Right hindlimb (tissue), 1 donor: ENCODE data around the gene CIB4.

ENCODE experiments used
- DNase-seq: peaks from one replicate; pipeline ENCODE4 v3.0.0-alpha.2; 2018

CIB4 gene

DNA sequence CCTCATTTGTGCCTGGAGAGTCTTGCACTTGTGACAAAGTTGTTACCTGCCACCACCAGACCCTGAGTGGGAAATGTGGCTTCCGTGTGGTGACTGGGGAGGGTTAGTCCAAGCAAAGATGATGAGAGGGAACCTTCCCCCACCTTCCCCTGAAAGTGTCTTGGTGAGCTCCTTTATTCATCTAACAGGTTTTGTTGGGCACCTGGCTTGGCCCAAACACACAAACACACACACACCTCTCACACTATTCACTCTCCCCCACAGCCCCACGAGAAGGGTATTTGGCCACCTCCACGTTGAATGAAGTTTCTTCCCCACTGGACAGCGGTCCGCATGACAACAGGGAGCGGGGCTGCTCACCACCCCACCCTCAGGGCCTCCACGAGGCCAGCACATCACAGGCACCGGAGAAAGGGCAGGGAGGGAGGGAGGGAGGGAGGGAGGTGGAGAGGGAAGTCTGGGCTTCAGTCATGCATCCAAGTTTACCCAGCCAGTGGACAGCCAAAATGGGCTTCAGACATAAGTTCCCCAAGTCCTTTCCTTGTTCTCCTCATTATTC is 1.4 kb downstream of the CIB4 start:
- no peak for DNase-seq

DNA sequence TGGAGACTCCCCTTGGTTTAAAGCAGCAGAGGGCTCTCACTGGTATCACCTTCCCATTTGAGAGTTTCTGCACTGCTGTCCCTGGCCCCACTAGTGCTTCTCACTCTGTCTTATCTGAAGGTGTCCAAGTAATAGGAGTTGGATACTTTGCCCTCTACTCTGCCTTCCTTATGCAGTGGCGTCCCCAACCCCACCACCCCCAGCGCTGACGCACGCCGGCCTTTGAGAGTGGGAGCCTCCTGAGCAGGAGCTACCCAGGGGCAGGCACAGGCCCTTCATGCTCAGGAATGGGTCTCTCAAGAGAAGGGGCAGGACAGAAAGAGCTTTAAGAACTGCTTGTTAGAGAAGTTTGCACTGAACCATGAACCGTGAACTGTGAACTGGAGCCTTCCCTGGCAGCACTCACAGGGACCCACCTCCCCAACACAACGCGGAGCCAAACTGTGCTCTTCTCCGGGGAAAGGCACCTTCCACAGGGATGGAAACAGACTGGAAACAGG is 3.3 kb downstream of the CIB4 start:
- no peak for DNase-seq

DNA sequence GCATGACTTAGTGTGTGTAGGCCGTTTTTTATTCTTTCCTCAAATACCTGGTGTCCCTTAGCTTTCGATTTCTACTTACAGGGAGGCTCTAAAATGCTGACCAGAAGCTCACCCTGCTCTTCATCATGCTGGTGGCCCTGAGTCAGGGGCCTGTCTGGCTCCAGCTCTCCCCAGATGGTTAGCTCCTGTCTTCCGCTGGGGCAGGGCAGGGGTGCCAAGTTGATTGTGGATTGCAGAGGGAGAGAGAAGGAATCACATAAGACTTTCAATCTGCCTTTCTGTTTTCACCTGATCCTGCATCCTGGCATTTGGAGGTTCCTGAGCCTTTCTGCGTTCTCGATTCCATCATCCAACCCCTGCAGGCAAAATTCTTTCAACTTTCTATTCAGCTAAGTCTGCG is 4.2 kb downstream of the CIB4 start:
- DNase-seq = no peak

DNA sequence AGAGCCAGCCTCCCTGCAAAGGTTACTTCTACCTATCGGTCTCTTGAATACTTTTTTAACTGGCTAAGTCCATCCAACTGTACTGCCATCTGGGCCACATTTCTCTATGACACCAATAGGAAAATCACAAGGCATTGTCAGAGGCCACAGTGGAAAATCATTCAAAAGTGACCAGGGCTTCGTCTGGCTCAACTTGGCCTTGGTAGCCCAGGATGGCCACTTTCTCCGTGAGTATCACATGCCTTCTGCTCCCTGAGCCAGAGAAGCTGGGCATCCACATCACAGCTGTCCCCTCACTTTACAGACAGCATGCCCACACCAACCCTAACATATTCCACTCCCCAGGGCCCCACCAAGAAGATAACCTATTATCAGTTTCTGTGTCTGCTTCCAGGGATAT is 5.8 kb downstream of the CIB4 start:
- no peak for DNase-seq

DNA sequence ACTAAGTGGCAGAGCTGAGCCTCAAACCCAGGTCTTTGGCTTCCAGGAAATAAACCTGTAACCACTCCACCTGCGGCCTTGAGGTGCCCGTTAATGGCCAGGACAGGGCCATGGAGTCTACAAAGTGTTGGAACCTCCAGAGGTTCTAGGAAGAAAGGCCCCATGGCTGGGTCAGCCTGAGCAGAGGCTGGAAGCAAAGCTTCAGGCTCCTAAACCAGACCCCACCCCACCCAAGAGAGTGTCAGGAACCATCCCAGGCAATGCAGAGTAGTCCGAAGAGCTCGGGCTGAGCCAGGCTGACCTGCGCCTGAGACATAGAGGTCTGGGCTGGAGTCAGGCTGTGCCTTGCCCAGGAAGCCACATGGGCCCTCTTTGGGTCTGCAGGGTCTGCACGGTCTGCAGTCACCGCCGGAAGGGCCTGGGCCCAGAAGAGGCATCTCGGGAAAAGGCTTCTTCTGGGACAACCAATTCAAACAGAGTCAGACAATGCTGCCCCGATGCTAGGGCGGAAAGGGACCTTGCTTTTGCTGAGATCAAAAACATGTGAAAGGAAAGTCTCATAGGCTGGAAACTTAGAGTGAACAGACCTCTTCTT is 6.4 kb downstream of the CIB4 start:
- DNase-seq = no peak

DNA sequence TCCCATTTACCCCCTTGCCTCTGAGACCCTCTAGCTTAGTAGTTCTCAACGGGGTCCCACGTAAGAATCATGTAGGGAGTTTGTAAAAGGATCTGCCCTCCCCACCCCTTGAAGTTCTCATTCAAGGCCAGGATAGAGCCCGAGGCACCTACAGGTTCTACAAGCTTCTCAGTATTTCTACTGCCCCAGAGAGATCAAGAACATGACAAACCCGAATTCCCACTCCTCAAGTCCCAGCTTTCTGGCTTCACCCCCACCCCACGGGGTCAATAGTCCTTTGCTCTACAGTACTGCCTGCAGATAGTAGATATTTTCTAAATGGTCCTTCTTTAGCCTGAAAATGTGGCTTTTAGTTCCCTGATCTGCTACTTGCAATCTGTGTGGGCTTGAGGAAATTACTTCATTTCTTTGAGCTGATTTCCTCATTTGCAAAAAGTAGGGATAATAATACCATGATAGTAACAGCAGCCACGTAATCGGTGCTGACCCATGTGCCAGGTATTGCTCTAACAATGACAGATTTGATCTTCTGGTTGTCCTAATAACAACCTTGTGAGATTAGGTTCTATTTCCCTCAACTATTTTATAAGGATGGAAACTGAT is 7.1 kb downstream of the CIB4 start:
- DNase-seq = no peak

DNA sequence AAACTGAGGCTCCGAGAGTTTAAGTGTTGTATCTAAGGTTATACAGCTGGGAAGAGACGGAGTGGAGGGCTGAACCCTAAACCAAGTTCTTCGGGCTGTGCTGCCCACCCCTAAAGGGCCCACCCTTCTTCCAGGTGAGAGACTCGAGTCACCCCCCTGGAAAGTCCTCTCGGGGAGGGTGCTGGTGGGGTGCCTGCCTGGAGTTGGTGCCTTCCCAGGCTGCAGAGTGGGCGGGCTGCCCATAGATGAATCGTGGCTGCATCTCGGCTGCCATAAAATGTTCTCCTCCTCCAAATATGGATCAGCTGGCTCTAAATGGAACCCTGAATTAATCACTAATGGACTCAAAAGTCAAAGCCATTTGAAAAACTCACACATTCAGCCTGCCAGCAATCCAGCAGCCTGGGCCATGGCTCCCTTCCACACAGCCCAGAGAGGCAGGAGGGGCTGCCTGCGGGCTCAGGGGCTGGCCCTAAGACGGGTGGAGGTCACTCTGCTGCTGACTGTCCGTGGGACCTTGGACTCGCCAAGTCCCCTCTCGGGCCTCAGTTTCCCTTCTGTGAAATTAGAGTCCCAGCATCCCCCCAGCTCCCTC is 7.7 kb downstream of the CIB4 start:
- no peak for DNase-seq

DNA sequence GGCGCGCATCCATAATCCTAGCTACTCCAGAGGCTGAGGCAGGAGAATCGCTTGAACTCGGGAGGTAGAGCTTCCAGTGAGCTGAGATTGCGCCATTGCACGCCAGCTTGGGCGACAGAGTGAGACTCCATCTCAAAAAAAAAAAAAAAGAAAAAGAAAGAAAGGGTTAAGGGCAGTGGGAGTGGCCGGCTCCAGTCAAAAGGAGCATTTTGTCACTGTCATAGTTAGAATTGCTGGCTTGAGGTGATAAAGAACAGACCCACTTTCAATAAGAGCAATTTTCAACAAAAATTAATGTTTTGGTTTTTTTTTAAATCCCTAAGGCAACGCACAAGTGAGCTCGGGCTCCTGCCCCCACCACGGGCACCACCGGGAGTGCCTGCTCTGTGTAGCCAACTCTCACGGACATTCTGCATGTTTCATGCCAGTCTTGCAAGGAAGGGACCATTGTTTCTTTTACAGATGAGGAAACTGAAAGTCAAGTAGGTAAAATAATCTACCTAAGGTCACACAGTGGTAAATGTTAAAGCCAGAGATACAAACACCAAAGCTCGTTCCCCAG is 8.5 kb downstream of the CIB4 start:
- no peak for DNase-seq

DNA sequence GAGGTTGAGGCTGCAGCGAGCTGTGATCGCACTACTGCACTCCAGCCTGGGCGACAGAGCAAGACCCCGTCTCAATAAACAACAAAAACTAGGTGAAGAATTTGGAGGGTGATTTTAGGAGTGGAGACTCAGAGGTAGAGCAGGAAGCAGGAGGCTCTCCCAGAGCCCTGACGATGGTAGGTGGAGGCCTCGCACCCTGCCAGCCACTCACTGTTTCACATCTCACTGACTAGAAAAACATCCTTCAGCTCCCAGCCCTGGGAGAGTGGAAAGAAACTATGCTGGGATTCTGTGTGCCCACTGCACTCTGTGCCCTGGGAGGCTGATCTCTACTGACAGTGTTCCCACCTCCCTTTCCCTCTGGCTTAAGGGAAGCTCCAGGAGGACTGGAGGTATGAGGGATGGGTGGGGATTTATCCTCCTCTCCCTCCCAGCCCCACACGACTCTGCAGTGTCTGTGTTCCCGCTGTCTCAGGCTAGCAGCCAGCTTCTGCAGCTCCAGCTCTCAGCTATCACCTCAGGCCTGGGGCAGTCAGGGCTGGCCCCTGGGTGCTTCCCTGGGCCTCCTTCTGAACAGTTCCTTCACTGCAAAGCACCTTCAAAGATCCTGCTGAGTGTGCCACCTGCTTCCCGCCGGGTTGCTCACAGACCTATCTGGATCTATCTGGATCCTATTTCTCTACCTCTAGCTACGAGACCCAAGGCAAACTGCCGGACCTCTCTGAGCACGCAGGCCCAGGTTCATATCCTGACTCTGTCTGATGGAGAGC is 9.6 kb downstream of the CIB4 start:
- DNase-seq = no peak

DNA sequence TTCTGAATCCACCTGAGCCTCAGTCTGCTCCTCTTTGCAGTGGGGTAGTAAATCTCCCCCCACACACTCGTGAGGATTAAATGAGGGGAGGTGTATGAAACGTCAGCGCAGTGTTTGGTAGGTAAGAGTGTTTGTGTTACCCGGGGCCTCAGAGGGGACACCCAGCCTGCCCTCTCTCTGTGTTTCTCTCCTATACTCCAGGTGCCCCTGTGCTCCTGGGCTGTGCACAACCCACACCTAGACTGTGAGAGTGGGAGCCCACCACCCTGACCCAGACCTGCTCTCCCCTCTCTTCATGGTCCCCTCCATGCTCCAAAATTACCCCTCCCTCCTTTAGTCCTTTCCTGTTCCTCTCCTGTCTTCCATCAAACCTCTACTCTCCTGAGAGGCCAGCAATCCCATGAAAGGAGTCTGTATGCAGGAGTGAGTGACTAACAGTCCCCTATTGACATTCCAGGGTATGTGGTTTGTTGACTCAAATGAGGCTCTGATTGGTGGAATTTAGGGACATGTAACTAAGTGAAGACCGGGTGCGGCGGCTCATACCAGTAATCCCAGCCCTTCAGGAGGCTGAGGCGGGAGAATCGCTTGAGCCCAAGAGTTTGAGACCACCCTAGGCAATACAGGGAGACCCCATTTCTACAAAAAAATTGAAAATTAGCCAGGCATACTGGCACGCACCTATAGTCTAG is 10.4 kb downstream of the CIB4 start:
- DNase-seq = no peak

DNA sequence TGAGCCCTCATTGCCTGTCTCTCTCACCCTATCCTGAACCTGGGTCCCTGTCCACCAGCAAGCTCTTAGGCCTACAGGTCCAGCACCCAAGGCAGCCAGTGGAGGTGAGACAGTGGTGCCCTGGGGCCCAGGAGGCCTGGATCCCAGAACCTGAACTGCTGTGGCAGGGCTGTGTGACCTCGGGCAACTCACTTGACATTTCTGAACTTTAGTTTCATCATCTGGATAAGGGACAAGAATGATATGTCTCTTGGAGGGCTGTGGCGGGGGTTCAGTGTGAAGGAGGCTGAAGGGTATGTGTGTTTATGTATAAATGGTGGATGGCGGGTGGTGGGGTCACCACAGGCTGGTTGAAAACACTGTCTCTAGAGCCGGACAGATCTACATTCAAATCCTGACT is 10.9 kb downstream of the CIB4 start:
- DNase-seq = no peak

DNA sequence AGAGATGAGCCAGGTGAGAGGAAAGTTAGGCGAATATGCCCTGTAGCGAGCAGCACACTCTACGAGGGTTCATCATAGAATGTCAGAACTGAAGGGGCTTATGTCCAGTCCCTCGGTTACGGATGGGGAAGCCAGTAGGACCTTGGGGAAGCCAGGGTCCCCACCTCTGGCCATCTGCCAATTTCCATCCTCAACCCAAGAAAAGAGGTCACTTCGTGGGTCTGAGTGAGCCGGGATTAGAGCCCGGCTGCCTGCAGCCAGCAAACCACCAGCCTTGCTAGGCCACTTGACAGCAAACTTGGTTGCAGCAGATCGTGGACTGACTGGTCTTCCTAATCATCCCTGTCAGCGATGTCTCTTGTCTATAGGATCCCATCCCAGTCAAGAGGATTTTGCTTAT is 11.4 kb downstream of the CIB4 start:
- no peak for DNase-seq

DNA sequence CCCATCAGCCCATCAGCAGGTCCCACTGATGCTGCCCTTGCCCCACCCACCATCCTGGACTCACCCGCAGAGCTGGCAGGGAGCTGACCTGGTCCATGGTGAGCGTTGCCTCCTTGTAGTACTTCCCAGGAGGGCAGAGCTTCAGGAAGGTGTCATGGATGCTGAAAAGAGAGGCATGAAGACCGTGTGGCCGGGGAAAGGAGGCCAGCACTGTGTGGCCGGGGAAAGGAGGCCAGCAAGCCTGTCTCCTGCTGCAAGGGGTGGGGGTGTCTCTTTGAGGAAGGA is 11.9 kb downstream of the CIB4 start:
- DNase-seq = no peak

DNA sequence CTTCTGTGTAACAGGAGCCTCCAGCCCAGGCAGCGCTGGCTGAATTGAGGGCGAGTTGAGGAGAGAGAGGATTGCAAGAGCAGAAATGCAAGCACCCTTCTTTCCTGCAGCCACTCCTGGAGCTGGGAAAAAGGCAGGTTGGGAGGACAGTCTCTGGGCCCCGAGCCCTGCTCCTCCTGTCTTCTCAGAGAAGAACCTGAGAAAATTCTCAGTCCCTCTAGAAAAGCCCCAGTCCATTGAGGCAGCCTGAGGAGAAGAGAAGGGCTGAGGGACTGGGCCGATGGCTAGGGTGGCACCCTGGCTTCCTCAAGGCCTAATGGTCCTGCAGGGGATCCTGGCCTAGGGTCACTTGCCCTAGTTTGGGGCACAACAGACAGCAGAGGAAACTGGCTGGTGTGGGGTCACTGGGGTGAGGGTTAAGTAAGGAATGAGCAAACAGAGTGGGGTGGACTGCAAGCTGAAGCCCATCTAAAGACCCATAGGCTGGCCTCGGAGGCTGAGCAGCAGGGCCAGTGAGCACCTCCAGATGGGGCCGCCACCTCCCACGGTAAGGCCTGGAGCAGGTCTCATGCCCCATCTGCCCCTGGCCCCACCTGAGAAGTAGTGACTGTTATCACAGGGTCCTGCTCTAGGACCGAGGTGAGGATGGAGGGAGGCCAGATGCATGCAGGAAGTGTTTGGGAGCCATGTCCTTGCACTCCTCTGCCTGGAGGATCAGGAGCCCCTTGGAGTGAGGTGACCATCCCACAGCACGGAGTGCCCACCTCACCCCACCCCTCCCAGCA is 12.4 kb downstream of the CIB4 start:
- no peak for DNase-seq

DNA sequence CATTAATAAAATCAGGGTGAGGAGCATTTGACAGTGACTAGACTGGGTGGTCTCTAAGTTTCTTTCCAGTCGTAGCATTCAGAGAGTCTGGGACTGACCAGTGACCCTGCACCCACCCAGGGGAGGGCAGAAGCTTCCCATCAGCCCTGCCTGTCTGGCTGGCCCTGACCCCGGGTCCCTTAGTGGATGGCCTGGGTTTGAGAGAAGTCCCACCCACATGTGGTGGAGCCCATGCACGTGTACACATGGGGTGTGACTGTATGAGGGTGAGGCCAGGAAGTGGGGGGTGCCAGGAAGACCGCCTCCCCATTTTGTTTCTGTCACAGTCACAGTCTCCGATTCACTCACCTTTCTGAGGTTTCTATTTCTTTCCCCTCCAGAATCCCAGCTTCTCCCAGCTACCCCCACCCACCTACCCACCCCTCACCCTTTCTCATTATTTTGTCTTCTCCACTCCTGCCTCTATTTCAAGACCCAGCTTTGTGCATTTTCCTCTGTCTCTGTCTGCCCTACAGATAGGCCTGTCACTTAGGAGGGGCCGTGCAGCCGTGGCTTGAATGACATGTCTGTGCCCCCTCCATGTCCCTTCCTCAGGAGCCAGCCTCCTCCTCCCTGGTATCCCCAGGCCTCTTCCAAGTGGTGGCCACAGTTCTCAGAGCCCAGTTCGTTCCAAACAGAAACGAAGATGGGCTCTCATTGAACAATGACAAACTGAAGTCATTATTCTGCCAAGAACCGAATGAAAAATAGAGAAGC is 13.6 kb downstream of the CIB4 start:
- no peak for DNase-seq

DNA sequence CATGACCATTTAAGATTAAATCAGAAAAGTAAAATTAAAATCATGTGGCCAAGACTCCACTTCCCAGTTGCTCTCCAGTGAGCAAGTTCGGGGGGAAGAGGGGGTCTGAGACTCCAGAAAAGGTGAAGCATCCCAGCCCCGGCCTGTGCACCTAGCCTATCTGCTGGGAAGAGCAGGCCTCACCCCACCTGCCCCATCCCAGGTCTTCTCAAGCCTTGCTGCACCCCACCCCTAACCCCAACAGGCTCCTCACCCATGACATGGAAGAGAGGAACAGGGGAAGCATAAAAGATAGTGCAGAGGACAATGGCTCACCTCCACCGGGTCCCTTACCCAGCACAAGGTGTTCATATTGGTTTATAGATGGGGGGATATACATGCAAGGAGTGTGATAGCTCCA is 14.6 kb downstream of the CIB4 start:
- no peak for DNase-seq

DNA sequence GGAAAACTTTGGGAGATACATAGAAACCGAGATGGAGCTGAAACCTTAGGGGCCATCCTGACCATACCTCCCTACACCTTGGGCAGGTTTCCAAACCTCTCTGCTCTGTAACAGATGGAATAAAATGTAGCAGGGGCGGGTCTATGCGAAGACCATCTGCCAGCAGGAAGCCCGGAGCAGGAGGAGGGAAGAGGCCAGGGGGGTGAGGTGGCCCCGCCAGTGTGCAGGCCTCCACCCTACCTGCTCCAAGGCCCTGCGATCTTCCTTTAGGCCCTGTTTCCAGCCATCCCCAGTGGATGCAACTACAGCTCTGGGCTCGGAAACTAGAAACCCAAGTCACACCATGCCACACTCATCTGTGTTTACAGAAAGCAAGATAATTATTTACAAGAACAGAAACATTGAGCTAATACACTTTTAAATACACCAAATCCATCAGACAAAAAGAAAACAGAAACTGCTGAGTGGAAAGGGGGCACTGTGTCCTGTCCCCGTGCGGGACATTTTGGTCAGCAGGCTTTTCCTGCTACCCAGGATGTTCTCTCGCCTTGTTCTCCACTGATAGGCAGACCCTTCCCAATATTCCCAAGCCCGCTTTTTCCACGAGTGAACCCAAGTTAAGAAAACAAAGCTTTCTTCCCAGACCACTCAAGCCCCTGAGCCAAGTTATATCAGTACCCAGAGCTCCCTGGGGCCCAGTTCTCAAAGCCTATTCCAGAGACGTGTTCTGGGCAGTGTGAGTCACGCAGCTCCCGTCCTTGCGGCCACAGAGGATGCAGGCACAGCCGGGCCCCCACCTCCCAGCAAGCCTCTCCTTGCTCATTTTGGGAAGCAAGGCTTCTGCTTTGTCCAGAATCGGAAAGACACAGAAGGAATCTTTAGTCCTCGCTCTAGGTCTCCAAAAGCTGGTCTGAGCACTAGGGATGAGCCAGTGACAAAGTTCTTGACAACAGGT is 17.3 kb downstream of the CIB4 start:
- DNase-seq = no peak

DNA sequence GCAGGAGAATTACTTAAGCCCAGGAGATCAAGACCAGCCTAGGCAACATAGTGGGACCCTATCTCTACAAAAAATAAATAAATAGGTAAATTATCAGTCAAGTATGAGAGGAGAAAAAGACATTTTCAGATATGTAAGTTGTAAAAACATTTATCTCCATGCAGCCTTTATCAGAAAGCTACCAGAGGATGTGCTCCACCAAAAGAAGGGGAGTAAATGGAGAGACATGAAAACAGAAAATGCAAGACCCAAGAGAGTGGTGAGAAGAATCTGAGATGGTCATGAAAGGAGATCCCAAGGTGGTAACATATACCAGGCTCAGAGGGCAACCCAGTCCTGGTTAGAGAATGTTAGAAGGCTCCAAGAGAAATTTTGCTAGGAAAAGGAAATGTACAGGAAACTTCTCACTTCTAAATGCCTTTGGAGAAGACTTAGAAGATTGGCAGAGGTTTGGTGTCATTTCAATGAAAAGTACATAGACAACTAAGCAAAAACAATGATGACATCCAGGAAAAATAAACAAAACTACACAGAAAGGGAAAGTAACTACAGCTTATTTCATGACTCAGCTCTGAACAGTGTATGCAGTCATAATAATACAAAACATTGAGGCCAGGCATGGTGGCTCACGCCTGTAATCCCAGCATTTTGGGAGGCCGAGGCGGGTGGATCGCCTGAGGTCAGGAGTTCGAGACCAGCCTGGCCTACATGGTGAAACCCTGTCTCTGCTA is 19.5 kb downstream of the CIB4 start:
- no peak for DNase-seq

DNA sequence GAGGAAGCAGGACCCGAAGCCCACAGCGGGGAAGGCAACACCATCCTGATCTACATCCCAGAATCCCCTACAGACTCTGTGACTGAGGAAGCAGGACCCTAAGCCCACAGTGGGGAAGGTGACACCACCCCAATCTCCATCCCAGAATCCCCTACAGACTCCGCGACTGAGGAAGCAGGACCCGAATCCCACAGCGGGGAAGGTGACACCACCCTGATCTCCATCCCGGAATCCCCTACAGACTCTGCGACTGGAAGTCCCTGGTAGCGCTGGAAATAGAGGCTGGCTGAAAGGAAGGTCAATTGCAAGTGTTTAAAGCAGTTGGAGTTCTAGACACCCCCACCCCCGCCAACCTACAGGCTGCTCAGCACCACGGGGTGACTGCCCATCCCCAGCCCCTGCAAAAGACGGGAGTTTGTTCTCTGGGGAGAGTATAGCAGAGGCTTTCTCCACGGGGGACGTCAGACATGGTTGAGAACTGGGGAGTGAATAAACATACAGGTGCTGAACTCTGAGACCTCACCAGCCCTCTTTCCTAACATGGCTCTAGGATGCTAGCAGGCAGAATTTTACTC is 21.0 kb downstream of the CIB4 start:
- DNase-seq = no peak
